Activated B cell treated with CpG ODN at 0.5 μM for 24 hours (primary cell): ENCODE data around the gene ILF2. TPM values are rescaled to one million over a fixed set of nuclear protein-coding genes. Genes with fewer than 3 reads are reported as not detected.

Experiments
- total RNA-seq: library from RNA; stranded (reverse); gene quantifications from 2 replicates; pipeline ENCODE4 v1.2.3, GENCODE V29; 2022

Gene ILF2
- total RNA-seq, 1 donor from 2014 or later: 182 TPM

Other genes starting within 250 kb of the ILF2 start
- not detected in 2 replicates for gene S100A7, start 210.3 kb downstream of the ILF2 start, total RNA-seq
- gene S100A6, start 135.0 kb downstream of the ILF2 start, total RNA-seq: 166 and 186 TPM in 2 replicates
- gene S100A5, start 130.1 kb downstream of the ILF2 start, total RNA-seq: 0.51 TPM in 1 of 2 replicates, not detected in the other
- 315 and 398 TPM in 2 replicates for gene S100A4, start 125.2 kb downstream of the ILF2 start, total RNA-seq
- gene S100A3, start 121.7 kb downstream of the ILF2 start, total RNA-seq: not detected in 2 replicates
- 2.0 and 4.4 TPM in 2 replicates for gene S100A2, start 105.1 kb downstream of the ILF2 start, total RNA-seq
- not detected in 2 replicates for gene S100A16, start 57.9 kb downstream of the ILF2 start, total RNA-seq
- not detected in 2 replicates for gene S100A14, start 54.7 kb downstream of the ILF2 start, total RNA-seq
- 16.2 and 17.6 TPM in 2 replicates for gene S100A13, start 43.5 kb downstream of the ILF2 start, total RNA-seq
- 0.31 and 0.69 TPM in 2 replicates for gene S100A1, start 42.6 kb downstream of the ILF2 start, total RNA-seq
- gene CHTOP, start 36.9 kb downstream of the ILF2 start, total RNA-seq: 140 and 148 TPM in 2 replicates
- gene SNAPIN, start 12.3 kb downstream of the ILF2 start, total RNA-seq: 50.4 and 51.5 TPM in 2 replicates
- 0.59 and 0.82 TPM in 2 replicates for gene NPR1, start 7.7 kb upstream of the ILF2 start, total RNA-seq
- 81.1 and 88.6 TPM in 2 replicates for gene INTS3, start 57.1 kb upstream of the ILF2 start, total RNA-seq
- gene SLC27A3, start 104.4 kb upstream of the ILF2 start, total RNA-seq: 7.8 and 12.6 TPM in 2 replicates